Measurements from ENCODE around the gene UNC45A.
A peak's percentile ranks its signal among the peaks of the same experiment; 100 is the strongest.

The UNC45A gene

DNA sequence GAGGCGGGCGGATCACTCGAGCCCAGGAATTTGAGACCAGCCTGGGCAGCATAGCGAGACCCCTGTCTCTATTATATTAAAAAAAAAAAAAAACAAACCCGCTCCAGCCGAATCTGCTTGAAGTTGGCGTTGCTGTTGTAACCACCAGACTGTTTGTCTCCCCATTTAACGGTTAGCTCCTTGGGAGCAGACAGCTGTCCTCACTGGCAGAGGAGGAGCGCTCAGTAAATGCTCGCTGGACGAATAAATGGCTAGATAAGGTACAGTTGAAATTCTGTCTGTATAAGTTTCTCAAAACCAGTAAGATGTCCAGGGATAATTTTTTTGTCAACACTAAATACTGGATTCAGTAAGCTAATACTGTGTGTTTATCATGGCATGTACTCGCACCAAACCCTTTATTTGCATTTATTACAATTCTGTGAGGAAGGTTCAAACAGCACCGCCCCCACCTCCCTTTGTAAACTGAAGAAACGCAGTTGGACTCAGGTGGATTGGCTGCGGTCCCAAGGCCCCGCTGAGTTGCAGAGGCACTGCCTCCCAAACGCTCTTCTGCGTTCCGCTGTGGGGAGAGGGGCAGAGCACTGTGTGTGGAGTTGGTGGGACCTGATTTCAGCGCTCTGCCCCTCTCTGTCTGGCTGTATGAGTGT, 20.7 kb downstream of the UNC45A start:
- in situ Hi-C loops (cut with MboI; ENCODE audit: low pct_unique_long_range_greater_than_20kb, low sequenced_read_pairs), result no loop called here

DNA sequence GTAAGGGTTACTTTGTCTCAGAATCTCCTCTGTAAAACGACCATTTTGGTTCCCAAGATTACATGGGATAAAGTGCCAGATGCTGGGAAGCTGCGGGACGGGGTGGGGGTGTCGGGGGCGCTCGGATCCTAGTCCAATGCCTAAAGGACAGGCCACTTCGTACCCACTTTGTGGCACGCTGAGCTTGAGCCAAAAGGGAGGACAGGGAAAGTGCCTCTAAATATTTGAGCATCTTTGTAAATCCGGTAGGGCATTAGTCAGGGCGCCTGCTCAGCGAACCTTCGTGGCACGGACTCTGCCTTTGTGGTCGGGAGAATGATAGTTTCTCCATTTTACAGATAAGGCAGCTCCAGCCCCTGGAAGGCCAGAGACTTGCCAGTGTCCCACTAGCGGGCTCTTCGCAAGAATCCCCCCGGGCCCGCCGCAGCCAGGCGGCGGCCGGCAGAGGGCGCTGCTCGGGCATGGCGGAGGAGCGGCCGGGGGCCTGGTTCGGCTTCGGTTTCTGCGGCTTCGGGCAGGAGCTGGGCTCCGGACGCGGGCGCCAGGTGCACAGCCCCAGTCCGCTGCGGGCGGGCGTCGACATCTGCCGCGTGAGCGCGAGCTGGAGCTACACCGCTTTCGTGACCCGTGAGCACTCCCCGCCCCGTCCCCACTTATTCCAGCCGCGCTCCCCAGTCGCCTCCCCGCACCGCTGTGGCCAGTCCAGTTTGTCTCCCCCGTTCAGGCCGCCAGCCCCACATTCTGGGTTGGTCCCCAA, 21.4 kb downstream of the UNC45A start:
- in situ Hi-C loops (cut with MboI; ENCODE audit: low pct_unique_long_range_greater_than_20kb, low sequenced_read_pairs), result no loop called here
- DNase-seq, result no peak

More for the DNA sequence above, 20.7 kb downstream of the UNC45A start:
- no peak for DNase-seq

DNA sequence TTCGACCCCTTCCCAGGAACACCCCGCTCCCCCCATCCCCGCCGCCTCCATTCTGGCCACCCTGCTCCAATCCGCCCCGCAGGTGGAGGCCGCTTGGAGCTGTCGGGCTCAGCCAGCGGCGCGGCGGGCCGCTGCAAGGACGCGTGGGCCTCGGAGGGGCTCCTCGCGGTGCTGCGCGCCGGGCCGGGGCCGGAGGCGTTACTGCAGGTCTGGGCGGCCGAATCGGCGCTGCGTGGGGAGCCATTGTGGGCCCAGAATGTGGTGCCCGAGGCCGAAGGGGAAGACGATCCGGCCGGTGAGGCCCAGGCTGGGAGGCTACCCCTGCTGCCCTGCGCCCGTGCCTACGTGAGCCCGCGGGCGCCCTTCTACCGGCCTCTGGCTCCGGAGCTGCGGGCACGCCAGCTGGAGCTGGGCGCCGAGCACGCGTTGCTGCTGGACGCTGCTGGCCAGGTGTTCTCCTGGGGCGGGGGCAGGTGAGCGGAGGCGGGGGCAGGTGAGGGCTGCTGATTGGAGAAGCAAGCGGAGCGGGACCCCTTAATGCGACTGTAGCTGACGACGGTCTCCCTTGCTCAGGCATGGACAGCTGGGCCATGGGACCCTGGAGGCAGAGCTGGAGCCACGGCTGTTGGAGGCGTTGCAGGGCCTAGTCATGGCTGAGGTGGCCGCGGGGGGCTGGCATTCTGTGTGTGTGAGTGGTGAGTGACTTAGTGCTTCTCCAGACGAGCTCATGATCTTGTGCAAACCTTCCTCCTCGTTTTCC, 22.1 kb downstream of the UNC45A start:
- no peak for DNase-seq
- in situ Hi-C loops (cut with MboI; ENCODE audit: low pct_unique_long_range_greater_than_20kb, low sequenced_read_pairs), result no loop called here

DNA sequence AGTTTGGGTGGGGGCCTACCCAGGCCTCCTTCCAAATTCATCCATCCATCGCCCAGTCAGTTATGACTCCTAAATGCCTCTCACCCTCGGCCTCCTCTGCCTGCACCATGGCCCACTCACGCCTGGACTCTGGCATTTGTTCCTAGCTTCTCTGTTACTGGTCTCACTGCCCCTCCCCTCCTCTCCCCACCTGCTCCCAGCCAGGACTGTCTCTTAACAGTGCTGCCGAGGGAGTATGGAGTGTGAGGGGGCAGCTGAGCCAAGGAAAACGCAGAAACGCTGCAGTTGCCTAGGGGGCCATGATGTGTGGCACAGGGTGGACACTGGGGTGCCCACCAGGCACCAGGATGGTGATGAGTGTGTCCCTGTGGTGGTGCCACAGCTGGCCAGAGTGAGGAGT, 22.7 kb downstream of the UNC45A start:
- no peak for DNase-seq
- in situ Hi-C loops (cut with MboI; ENCODE audit: low pct_unique_long_range_greater_than_20kb, low sequenced_read_pairs), result no loop called here

DNA sequence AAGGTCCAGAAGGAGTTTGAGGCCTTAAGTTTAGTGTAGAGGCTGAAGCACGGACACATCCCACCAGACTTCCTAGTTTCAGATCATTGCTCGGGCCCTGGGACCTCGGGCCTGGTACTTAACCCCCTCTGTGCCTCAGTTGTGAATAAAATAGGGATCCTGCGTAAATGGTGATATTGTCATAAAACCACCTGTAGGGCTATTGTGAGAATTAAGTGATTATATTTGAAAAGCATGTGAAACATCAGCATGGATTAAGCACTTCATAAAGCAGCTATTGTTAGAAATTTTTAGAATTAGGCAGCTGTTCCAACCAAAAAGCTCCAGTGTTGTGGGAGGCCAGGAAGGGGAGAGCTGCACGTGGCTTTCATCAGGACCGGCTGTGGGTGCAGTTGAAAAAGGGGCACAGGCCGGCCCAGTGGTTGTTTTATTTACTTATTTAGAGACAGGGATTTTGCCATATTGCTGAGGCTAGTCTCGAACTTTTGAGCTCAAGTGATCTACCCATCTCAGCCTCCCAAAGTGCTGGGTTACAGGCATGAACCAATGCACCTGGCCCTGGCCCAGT, 24.0 kb downstream of the UNC45A start:
- no peak for DNase-seq
- in situ Hi-C loops (cut with MboI; ENCODE audit: low pct_unique_long_range_greater_than_20kb, low sequenced_read_pairs), result no loop called here

DNA sequence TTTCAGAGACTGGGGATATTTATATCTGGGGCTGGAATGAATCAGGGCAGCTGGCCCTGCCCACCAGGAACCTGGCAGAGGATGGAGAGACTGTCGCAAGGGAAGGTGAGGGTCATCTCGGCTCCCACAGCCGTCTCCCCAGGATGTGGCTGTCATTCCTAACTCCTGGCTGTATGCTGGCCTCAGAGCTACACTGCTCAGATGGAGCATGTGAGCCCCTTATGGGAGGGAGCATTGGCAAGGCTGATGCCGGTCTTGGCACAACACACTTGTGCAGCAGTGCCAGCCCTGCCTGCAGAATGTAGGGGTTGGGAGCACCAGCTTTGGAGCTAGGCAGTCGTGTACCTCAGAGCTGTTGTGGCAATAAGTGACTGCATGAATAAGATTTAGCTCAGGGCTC, 24.8 kb downstream of the UNC45A start:
- in situ Hi-C loops (cut with MboI; ENCODE audit: low pct_unique_long_range_greater_than_20kb, low sequenced_read_pairs), result no loop called here
- DNase-seq, result no peak

DNA sequence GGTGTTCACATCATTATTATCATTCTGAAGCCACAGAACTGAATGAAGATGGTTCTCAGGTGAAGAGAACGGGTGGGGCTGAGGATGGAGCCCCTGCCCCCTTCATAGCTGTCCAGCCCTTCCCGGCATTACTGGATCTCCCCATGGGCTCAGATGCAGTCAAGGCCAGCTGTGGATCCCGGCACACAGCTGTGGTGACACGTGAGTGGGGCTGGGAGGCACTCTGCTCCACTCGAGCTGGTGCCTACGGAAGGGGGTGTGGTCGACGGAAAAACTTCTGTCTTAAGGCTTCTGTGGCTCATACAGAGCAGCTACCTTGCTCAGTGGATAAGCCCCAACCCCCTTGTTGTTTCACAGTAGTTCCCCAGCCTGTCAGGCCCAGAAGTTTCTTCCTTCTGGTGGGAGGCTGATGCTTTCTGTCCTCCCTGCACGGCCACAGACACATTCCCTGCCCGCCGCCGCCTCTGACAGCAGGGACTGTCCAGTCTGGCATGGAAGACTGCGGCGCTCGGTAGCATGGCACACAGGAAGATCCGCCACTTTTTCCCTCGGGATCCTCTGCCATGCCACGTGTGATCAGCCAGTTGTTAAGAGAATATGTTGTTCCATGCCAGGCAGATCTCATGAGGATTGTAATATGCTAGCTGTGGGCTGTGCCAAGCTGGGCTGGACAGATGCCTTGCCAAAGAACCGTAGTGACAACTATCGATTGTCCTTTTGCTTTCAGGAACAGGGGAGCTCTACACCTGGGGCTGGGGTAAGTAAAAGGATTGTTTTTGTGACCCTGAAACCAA, 25.4 kb downstream of the UNC45A start:
- in situ Hi-C loops (cut with MboI; ENCODE audit: low pct_unique_long_range_greater_than_20kb, low sequenced_read_pairs), result no loop called here
- no peak for DNase-seq

DNA sequence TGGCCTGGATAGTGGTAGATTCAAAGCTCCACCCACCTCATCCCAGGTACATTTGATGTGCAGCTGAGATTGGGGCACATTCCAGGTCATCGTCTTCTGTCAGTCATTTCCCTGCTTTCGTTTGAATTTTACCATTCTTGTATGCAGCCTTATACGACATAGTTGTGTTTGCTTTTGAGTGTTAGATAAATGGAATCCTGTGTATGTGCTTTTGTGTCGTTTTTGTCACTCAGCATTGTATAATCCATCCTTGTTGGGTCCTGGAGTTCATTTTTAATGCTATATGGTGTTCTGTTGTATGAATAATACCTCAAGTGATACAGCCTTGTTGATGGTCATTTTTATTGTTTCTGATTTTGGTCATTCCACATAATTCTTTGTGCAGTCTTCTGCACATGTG, 26.9 kb downstream of the UNC45A start:
- in situ Hi-C loops (cut with MboI; ENCODE audit: low pct_unique_long_range_greater_than_20kb, low sequenced_read_pairs), result no loop called here
- DNase-seq, result no peak

DNA sequence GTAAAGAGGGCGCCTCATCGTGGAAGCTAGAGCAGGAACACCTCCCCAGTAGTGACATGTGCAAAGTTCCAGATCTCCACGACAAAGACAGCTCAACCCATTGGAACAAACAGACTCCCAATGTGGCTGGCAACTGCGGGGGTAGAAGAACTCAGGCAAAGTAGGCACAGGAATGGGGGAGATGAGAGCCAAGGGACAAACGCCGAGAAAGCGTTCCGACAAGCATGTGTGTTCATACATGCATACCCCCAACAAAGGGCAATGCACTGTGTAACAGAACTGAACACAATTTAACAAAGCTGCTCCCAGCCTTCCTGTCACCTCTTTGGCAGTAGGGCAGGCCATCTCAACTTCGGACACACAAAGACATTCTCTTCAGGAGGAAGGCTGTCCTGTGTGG, 31.2 kb downstream of the UNC45A start:
- in situ Hi-C loops (cut with MboI; ENCODE audit: low pct_unique_long_range_greater_than_20kb, low sequenced_read_pairs), result no loop called here
- no peak for DNase-seq

DNA sequence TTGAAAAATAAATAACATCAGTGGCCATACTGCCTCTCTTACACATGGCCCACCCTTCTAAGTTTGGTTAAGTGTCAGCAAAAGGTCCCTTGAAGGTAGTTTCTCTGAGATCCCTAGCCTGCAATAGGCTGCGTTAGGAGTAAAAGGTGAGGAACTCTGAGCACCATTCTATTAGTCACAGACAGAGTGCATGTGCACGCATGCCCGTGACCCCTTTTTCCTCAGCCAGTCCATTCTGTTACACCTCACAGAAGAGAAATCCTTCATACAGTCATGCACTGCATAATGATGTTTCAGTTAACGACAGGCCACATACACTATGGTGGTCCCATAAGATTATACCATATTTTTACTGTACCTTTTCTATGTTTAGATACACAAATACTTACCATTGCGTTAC, 32.1 kb downstream of the UNC45A start:
- in situ Hi-C loops (cut with MboI; ENCODE audit: low pct_unique_long_range_greater_than_20kb, low sequenced_read_pairs), result no loop called here
- no peak for DNase-seq

DNA sequence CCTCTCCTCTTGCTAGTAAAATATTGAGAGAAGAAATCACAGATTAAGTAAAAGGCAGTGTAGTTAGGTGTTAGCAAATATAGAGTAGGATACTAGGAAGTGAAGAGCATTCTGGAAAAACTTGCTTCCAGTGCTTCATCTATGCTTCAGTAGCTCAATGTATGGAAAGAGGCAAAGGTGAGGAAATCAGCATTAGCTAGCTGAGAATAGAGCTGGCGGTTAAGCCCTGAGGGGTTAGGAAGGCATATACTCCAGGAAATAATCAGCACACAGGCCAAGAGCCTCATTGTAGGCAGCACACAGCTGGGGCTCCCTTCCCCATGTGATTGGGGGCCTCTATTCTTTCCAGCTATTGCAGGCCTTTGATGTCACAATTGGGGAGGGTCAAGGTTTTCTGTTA, 33.3 kb downstream of the UNC45A start:
- in situ Hi-C loops (cut with MboI; ENCODE audit: low pct_unique_long_range_greater_than_20kb, low sequenced_read_pairs), result no loop called here
- DNase-seq, result no peak

DNA sequence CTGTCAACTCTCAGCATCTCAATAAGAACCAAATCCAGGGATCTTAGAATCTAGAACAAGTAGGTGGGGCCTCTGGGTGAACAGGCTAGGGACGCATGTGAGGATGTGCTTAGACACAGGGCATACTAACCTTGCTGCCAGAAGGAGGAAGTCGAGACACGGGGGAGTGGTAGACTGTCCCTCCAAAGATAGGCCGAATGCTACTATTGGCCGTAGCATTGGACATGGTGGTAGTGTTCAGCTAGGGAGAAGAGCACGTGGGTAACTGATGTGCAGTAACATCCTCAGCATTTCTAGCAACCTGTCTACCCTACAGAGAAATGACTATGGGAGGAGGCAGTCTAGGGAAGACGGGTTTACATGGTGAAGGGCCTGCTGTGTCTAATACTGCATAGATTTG, 35.2 kb downstream of the UNC45A start:
- DNase-seq, result peak; percentile 63
- in situ Hi-C loops (cut with MboI; ENCODE audit: low pct_unique_long_range_greater_than_20kb, low sequenced_read_pairs), result no loop called here

DNA sequence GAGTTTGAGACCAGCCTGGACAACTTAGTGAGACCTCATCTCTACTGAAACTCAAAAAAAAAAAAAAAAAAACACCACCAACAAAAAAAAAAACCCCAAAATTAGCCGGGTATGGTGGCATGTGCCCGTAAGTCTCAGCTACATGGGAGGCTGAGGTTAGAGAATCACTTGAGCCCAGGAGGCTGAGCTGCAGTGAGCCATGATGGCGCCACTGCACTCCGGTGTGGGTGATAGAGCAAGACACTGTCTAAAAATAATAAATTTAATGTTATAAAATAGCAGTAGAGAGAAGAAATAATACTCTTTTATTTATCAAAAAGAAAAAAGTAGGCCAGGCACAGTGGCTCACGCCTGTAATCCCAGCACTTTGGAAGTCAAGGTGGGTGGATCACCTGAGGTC, 37.0 kb downstream of the UNC45A start:
- DNase-seq, result no peak
- in situ Hi-C loops (cut with MboI; ENCODE audit: low pct_unique_long_range_greater_than_20kb, low sequenced_read_pairs), result no loop called here

DNA sequence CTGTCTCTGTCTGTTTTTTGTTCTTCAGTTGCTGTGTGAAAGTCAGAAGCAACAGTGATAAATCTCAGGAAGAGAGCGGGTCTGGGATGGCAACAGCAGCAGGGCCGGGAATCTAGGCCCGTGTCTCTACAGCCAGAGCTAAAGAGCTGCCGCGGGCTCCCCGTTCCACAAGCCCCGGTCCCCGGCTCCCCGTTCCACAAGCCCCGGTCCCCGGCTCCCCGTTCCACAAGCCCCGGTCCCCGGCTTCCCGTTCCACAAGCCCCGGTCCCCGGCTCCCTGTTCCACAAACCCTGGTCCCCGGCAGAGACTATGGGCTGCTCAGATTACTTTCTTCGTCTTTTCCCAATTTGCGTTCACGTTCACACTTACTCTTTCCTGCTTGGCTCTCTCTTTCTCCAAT, 39.1 kb downstream of the UNC45A start:
- in situ Hi-C loops (cut with MboI; ENCODE audit: low pct_unique_long_range_greater_than_20kb, low sequenced_read_pairs), result no loop called here
- DNase-seq, result no peak

DNA sequence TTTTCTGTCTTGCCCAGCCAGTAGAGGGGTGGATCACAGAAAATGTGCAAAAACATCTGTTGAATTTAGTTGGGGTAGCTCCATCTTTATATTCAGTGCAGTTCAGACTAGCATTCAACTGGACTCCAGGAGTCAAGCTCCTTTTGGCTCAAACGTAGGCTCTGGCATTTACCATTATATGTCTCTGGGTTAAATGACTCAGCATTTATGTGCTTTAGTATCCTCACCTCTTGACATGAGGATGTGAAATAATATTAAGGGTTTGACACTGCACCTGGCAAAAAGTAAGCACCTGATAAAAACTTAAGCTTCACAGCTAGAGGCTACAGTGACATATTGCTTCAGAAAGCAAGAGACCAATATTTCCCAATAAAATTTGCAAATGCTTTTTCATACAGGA, 44.5 kb downstream of the UNC45A start:
- DNase-seq, result no peak
- in situ Hi-C loops (cut with MboI; ENCODE audit: low pct_unique_long_range_greater_than_20kb, low sequenced_read_pairs), result no loop called here

DNA sequence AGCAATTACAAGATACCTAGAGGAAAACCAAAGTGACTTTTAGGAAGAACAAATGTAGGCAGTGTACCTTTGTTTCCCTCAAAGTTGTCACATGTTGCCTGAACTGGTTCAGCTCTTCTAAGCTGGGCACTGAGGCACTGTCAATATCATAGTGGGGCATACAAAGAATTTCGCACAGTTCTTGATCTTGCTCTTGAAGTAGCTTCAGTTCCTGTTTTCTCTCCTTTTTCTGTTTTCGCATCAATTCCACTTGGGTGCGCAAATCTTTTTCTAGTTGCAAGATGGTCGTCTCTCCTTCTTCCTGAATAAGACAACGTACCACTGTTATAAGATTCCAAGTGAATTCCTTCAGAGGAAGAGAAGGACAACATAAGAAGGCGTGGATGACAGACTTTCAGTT, 46.6 kb downstream of the UNC45A start:
- no peak for DNase-seq
- in situ Hi-C loops (cut with MboI; ENCODE audit: low pct_unique_long_range_greater_than_20kb, low sequenced_read_pairs), result no loop called here

DNA sequence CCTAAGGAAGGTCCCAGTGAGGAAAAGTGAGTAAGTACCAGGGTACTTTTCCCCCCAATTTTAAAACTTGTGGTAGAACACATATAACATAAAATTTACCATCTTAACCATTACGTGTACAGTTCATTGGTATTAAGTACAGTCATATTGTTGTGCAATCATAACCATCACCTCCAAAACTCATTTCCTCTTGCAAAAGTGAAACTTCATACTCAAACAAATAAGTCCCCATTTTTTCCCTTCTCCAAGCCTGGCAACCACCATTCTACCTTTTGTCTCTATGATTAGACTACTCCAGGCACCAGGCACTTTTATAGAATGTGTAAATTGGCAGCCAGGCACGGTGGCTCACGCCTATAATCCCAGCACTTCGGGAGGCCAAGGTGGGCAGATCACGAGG, 47.0 kb downstream of the UNC45A start:
- no peak for DNase-seq
- in situ Hi-C loops (cut with MboI; ENCODE audit: low pct_unique_long_range_greater_than_20kb, low sequenced_read_pairs), result no loop called here

DNA sequence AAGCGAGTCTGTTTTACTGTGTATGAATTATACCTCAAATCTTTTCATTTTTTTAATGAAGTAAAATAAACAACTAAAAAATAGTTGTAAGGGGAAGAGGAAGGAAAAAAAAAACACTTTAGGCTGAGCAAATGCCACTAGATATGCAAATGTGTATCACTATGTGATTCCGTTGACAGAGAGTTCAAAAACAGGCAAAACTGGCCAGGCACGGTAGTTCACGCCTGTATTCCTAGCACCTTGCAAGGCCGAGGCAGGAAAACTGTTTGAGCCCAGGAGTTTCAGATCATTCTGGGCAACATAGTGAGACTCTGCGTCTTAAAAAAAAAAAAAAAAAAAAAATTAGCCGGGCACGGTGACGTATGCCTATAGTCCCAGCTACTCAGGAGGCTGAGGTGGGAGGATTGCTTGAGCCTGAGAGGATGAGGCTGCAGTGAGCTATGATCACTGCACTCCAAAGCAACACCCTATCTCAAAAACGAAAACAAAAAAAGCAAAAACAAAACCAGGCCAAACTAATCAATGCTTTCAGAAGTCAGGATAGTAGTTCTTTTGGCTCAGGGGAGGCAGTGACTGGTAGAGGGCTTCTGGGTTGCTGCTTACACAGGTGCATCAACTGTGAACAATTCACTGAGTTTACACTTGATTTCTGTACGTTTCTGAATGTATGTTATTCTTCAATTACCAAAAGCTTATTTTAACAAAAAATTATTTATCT, 51.9 kb downstream of the UNC45A start:
- in situ Hi-C loops (cut with MboI; ENCODE audit: low pct_unique_long_range_greater_than_20kb, low sequenced_read_pairs), result no loop called here

More for the DNA sequence above, 51.9 kb downstream of the UNC45A start:
- DNase-seq, result no peak

All from KBM-7 (cell line).